CD4-positive, alpha-beta T cell (primary cell): ENCODE results near the gene TXNL4B. TPM values are rescaled to one million over a fixed set of nuclear protein-coding genes. Genes with fewer than 3 reads are reported as not detected.

ENCODE experiments used
- ATAC-seq: fragments of 200-7000 bp; cut with Tn5 transposase; one replicate; pipeline ENCODE4 v1.10.0; 2022; ENCODE audit warnings: mild to moderate bottlenecking; ENCODE audit not compliant: poor library complexity
- CTCF ChIA-PET: fragments of 350-600 bp; sonication (Branson Sonifier 250); formaldehyde crosslinking; loops from one replicate; lab custom pipeline; 2021; ENCODE audit warnings: antibody characterized with exemption, inconsistent platforms; lab: Charles Lee
- POLR2A ChIA-PET: fragments of 350-600 bp; sonication (Branson Sonifier 250); formaldehyde crosslinking; loops from one replicate; lab custom pipeline; 2021; ENCODE audit warnings: antibody characterized with exemption, inconsistent platforms; lab: Charles Lee
- DNase-seq, 14 experiments: peaks; one replicate each; pipeline ENCODE4 v3.0.0-alpha.2; 2013 to 2020; ENCODE audit warnings: mixed read lengths in 2 of 14
- H3K27ac ChIP-seq, 2 donors: one replicate each; pipeline versions ENCODE4 v1.5.1 to v1.7.0; 2013; ENCODE audit warnings: low read length in 2 of 2, low read depth in 1 of 2, mild to moderate bottlenecking in 1 of 2
- H3K27me3 ChIP-seq, 2 experiments: 1 replicate in 1 of 2; 2 replicates in 1 of 2; pipeline versions ENCODE4 v1.6.1 to v1.7.0; 2013; ENCODE audit warnings: low read length in 2 of 2, control low read depth in 1 of 2, mild to moderate bottlenecking in 1 of 2, moderate library complexity in 1 of 2; ENCODE audit not compliant: insufficient read depth in 2 of 2, control insufficient read depth in 1 of 2
- H3K36me3 ChIP-seq: one replicate; pipeline ENCODE4 v1.6.1; 2013; ENCODE audit warnings: low read length, control low read depth; ENCODE audit not compliant: insufficient read depth
- H3K4me1 ChIP-seq: one replicate; pipeline ENCODE4 v1.6.1; 2013; ENCODE audit warnings: low read length, control low read depth; ENCODE audit not compliant: insufficient read depth
- H3K4me3 ChIP-seq: one replicate; pipeline ENCODE4 v1.5.1; 2013; ENCODE audit warnings: mild to moderate bottlenecking, low read length, moderate library complexity
- H3K9me3 ChIP-seq, 2 experiments: 1 replicate in 1 of 2; 2 replicates in 1 of 2; pipeline versions ENCODE4 v1.6.1 to v1.7.0; 2013; ENCODE audit warnings: low read length in 2 of 2, mild to moderate bottlenecking in 2 of 2, control low read depth in 1 of 2, moderate library complexity in 1 of 2; ENCODE audit not compliant: control insufficient read depth in 1 of 2, insufficient read depth in 1 of 2
- H3K27ac Mint-ChIP-seq: one replicate; pipeline ENCODE4 v1.8.0; 2020; ENCODE audit warnings: mixed read lengths
- H3K27me3 Mint-ChIP-seq: one replicate; pipeline ENCODE4 v1.8.0; 2021; ENCODE audit warnings: mixed read lengths
- H3K36me3 Mint-ChIP-seq: one replicate; pipeline ENCODE4 v1.8.0; 2021; ENCODE audit warnings: low read depth, mixed read lengths
- H3K4me1 Mint-ChIP-seq: one replicate; pipeline ENCODE4 v1.8.0; 2021; ENCODE audit warnings: low read depth, mixed read lengths
- H3K4me3 Mint-ChIP-seq: one replicate; pipeline ENCODE4 v1.8.0; 2020; ENCODE audit warnings: mild to moderate bottlenecking, mixed read lengths
- H3K9me3 Mint-ChIP-seq: one replicate; pipeline ENCODE4 v1.8.0; 2020; ENCODE audit warnings: mixed read lengths
- intact Hi-C, 2 experiments: fragments of 100-400 bp; cut with DNase I in 1 of 2; cut with micrococcal nuclease in 1 of 2; formaldehyde crosslinking; loops; one replicate each; pipeline versions ENCODE4 v1.15.1 to v1.9.0; 2023 to 2025; cut with DNase I, micrococcal nuclease
- total RNA-seq, 174 experiments: library from RNA in 2 of 174; stranded (reverse) in 2 of 174; gene quantifications; one replicate each; pipeline ENCODE4 v1.2.3 and lab custom pipeline; 2021 to 2026
- TF ChIP-seq, protein P1 (sequence below): fragments of 200-600 bp; IDR thresholded peaks from one replicate; pipeline ENCODE4 v1.8.0; 2022; ENCODE audit warnings: antibody characterized with exemption, mild to moderate bottlenecking

The TXNL4B gene
- total RNA-seq, 2 experiments from 2014 or later, result 11.5 to 15.0 TPM

DNA sequence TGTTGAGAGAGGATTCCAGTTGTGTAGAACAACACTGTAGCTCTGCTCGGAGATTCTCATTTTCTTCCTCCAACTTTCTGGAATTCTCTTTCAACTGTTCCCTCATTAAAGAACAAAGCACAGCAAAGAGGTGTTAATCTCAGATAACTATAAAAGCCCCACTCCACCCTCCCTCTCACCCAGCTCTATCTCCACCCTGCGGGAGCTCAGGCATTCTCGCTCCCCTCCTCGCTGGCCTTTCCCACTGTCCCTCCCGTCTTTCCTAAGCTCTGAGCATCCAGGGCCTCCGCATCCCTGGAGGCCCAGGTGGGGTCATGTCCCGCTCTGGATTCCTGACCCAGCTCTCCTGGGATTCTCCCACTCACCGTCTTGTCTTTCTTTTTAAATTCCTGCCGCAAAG, 35.3 kb upstream of the TXNL4B start:
- ATAC-seq (no peak), DNase-seq (no peak)
- Mint-ChIP-seq H3K4me1 (no peaks in the 10 kb centered on the region), H3K36me3 (no peaks in the 10 kb centered on the region), H3K4me3 (no peak overlapping the region), H3K27ac (no peak overlapping the region), H3K9me3 (no peaks in the 10 kb centered on the region), H3K27me3 (no peaks in the 10 kb centered on the region)
- Histone ChIP-seq H3K27ac (no peak overlapping the region), H3K36me3 (no peaks in the 10 kb centered on the region), H3K9me3 (no peaks in the 10 kb centered on the region), H3K4me1 (peaks cover 6% of the 10 kb centered on the region), H3K27me3 (no peaks in the 10 kb centered on the region), H3K4me3 (no peak overlapping the region)
- TF ChIP-seq, protein P1, sequence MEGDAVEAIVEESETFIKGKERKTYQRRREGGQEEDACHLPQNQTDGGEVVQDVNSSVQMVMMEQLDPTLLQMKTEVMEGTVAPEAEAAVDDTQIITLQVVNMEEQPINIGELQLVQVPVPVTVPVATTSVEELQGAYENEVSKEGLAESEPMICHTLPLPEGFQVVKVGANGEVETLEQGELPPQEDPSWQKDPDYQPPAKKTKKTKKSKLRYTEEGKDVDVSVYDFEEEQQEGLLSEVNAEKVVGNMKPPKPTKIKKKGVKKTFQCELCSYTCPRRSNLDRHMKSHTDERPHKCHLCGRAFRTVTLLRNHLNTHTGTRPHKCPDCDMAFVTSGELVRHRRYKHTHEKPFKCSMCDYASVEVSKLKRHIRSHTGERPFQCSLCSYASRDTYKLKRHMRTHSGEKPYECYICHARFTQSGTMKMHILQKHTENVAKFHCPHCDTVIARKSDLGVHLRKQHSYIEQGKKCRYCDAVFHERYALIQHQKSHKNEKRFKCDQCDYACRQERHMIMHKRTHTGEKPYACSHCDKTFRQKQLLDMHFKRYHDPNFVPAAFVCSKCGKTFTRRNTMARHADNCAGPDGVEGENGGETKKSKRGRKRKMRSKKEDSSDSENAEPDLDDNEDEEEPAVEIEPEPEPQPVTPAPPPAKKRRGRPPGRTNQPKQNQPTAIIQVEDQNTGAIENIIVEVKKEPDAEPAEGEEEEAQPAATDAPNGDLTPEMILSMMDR, result no peak
- ChIA-PET CTCF (no interaction called here), POLR2A (no interaction called here)
- intact Hi-C loops, result loop anchor here (5.0 to 10.0 kb wide), 5 partner anchors 339 to 1964 kb away; no protein-coding TSS in a partner anchor

DNA sequence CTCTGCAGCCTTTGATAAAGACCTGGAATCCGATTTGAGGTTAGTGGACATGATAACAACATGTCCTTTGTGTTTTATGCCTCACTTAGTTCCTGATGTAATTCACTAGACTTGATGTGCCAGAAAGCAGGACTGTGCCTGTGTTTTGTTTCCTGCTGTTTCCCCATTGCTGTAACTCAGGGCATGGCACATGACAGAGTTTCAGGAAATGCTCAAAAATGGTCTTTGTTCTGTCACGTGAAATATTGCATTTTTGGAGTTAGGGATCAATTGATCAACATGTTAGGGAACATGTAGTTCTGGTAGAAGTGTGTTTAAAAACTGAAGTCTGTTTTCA, 33.0 kb upstream of the TXNL4B start:
- Histone ChIP-seq H3K4me3 (no peak overlapping the region), H3K4me1 (peaks cover 6% of the 10 kb centered on the region), H3K27ac (no peak overlapping the region), H3K36me3 (no peaks in the 10 kb centered on the region), H3K9me3 (no peaks in the 10 kb centered on the region), H3K27me3 (no peaks in the 10 kb centered on the region)
- TF ChIP-seq, protein P1, result no peak
- Mint-ChIP-seq H3K27ac (no peak overlapping the region), H3K27me3 (no peaks in the 10 kb centered on the region), H3K9me3 (no peaks in the 10 kb centered on the region), H3K4me3 (no peak overlapping the region), H3K36me3 (no peaks in the 10 kb centered on the region), H3K4me1 (no peaks in the 10 kb centered on the region)
- ChIA-PET CTCF (interaction anchor here (0.5 kb wide), 1 partner anchor 1050 kb away, joined by 4 read pairs; no protein-coding TSS in a partner anchor), POLR2A (no interaction called here)
- intact Hi-C loops, result loop anchor here (5.0 to 10.0 kb wide), 5 partner anchors 341 to 1962 kb away; no protein-coding TSS in a partner anchor
- DNase-seq (no peak), ATAC-seq (no peak)

DNA sequence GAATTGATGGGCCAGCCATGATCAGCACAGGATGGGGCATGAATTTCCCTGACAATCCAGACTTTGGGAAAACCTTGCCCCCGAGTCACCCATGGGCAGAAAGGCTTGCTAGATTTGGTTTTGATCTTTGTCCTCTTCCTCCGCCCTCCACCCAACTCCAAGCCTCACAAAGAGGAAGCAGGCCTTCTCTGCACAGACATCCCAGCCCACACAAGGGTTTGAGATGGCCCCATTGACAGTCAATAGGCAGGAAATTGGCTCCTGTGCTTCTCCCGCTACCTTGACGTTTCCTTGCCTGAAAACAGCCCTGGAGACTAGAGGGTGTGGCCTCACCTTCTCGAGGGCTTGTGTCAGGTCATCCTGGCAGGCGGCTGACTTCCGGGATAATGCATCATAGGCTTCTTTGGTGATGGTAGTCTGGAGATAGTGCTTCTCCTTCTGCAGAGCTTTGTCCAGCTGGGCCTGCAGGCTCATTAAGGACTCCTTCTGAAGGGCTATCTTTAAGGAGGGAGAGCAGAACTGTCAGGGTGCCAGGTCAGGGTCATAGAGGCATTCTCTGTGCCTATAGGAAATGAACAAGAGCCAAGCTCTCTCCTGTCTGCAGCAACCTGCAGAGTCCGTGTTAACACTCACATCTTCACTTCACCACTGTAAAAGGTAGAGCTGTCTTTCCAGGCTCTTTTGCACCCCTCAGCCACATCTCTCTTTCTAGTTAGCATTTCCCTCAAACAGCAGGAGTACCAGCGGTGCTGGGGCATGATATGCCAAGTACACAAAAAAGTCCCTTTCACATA, 32.4 kb upstream of the TXNL4B start:
- Histone ChIP-seq H3K27me3 (no peaks in the 10 kb centered on the region), H3K4me1 (peaks cover 6% of the 10 kb centered on the region), H3K9me3 (no peaks in the 10 kb centered on the region), H3K27ac (no peak overlapping the region), H3K4me3 (no peak overlapping the region), H3K36me3 (no peaks in the 10 kb centered on the region)
- H3K4me3 Mint-ChIP-seq, result no peak overlapping the region
- H3K4me1 Mint-ChIP-seq, result no peaks in the 10 kb centered on the region
- TF ChIP-seq, protein P1, result no peak
- no peak overlapping the region for H3K27ac Mint-ChIP-seq
- DNase-seq (no peak), ATAC-seq (no peak)
- no peaks in the 10 kb centered on the region for H3K9me3 Mint-ChIP-seq
- no peaks in the 10 kb centered on the region for H3K36me3 Mint-ChIP-seq
- ChIA-PET CTCF (interaction anchor here (0.5 to 1.3 kb wide), 2 partner anchors 1051 to 1830 kb away, joined by 3 to 4 read pairs; no protein-coding TSS in a partner anchor), POLR2A (no interaction called here)
- H3K27me3 Mint-ChIP-seq, result no peaks in the 10 kb centered on the region
- intact Hi-C loops, result loop anchor here (5.0 to 10.0 kb wide), 5 partner anchors 341 to 1961 kb away; no protein-coding TSS in a partner anchor
